ENCODE results near the gene ZNF14.

Gene ZNF14

DNA sequence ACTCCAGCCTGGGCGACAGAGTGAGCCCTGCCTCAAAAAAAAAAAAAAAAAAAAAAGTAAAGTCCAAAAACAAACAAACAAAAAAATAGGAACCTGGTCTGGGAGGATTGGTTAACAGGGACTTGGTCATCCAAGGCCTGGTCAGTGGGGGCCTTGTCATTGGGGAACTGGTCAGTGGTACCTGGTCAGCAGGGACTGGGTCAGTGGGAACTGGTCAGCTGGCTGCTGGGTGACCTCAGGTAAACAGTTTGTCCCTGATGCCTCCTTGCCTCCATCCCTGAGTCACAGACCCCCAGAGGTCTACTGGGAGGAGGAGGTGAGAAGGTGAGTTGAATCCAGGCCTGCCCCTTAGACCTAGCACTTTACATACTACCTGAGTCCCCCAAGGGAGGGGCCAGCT lies 5.7 kb upstream of the ZNF14 start:
- in situ Hi-C loops (cut with MboI; ENCODE audit: low pct_unique_long_range_greater_than_20kb, low sequenced_read_pairs, unreplicated experiment), result no loop called here
- DNase-seq (ENCODE audit: low spot score), result no peak
- TF ChIP-seq, protein P1, sequence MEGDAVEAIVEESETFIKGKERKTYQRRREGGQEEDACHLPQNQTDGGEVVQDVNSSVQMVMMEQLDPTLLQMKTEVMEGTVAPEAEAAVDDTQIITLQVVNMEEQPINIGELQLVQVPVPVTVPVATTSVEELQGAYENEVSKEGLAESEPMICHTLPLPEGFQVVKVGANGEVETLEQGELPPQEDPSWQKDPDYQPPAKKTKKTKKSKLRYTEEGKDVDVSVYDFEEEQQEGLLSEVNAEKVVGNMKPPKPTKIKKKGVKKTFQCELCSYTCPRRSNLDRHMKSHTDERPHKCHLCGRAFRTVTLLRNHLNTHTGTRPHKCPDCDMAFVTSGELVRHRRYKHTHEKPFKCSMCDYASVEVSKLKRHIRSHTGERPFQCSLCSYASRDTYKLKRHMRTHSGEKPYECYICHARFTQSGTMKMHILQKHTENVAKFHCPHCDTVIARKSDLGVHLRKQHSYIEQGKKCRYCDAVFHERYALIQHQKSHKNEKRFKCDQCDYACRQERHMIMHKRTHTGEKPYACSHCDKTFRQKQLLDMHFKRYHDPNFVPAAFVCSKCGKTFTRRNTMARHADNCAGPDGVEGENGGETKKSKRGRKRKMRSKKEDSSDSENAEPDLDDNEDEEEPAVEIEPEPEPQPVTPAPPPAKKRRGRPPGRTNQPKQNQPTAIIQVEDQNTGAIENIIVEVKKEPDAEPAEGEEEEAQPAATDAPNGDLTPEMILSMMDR (IDR thresholded peaks at IDR 0.05; ENCODE audit: extremely low read depth, insufficient read depth, missing control alignments), result no peak

DNA sequence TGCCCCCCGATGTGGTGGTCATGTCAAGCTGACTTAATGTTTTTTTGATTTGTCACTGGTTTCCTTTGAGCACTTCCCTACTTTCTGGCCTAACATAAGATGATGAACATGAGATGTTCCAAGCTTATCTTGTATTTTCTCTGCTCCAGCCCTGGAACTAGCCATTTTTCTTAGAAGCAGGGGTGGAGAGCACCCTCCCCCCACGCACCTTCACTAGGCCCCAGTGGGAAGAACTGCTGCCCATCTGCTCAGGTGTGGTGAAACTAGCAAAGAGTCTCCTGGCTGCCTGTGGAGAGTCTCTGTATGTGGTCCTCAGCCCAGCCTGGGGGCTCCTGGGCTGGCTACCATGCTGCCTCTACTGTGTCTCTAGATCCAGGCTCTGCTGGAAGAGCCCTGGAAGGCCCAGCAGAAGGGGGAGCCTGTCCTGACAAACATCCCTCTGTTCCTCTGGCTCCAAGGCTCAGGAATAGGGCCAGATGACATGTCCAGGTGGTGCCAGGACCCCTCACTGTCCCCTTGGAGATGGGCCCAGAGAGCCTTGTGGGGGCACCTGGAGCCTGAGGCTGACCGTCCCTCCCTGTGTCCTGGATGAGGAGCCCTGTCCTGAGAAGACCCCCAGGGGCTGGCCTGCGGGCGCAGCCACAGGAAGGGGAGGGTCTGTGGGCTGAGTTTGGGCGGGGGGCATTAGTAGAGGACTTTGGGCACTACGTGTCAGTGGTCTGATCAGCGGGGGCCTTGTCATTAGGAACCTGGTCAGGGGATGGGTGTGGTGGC lies 4.8 kb upstream of the ZNF14 start:
- TF ChIP-seq, protein P1 (IDR thresholded peaks at IDR 0.05; ENCODE audit: extremely low read depth, insufficient read depth, missing control alignments), result no peak
- DNase-seq (ENCODE audit: low spot score), result no peak
- in situ Hi-C loops (cut with MboI; ENCODE audit: low pct_unique_long_range_greater_than_20kb, low sequenced_read_pairs, unreplicated experiment), result no loop called here

DNA sequence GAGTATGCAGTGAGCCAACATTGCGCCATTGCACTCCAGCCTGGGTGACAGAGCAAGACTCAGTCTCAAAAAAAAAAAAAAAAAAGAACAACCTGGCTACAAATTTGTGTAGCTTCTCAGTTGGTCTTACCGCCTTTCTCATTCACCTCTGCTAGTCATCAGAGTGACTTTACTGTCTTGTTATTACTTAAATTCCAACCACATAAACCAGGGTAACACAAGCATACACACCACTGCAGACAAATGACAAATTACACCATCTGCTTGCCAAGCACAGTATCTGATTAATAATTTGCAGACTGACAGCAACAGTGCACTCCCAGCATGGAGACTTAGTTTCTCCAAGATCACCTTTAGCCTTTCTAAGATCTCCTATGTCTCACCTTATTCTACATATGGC lies 11.0 kb downstream of the ZNF14 start:
- in situ Hi-C loops (cut with MboI; ENCODE audit: low pct_unique_long_range_greater_than_20kb, low sequenced_read_pairs, unreplicated experiment), result no loop called here
- no peak for DNase-seq (ENCODE audit: low spot score)
- TF ChIP-seq, protein P1 (IDR thresholded peaks at IDR 0.05; ENCODE audit: extremely low read depth, insufficient read depth, missing control alignments), result no peak

DNA sequence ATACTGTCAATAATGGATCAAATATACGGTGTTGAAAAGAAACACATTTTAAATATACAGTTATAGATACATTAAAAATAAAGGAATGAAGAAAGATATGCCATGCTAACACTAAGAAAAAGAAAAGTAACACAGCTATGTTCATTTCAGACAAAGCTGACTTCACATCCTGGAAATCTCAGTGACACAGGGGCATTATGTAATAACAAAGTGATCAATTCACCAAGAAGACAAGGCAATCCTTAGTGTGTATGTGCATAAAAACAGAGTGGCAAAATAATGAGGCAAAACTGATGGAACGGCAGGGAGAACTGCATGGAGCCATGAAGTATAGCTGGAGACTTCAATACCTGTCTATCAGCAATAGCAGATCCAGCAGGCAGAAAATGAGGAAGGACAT lies 13.1 kb downstream of the ZNF14 start:
- TF ChIP-seq, protein P1 (IDR thresholded peaks at IDR 0.05; ENCODE audit: extremely low read depth, insufficient read depth, missing control alignments), result no peak
- in situ Hi-C loops (cut with MboI; ENCODE audit: low pct_unique_long_range_greater_than_20kb, low sequenced_read_pairs, unreplicated experiment), result no loop called here
- DNase-seq (ENCODE audit: low spot score), result no peak

DNA sequence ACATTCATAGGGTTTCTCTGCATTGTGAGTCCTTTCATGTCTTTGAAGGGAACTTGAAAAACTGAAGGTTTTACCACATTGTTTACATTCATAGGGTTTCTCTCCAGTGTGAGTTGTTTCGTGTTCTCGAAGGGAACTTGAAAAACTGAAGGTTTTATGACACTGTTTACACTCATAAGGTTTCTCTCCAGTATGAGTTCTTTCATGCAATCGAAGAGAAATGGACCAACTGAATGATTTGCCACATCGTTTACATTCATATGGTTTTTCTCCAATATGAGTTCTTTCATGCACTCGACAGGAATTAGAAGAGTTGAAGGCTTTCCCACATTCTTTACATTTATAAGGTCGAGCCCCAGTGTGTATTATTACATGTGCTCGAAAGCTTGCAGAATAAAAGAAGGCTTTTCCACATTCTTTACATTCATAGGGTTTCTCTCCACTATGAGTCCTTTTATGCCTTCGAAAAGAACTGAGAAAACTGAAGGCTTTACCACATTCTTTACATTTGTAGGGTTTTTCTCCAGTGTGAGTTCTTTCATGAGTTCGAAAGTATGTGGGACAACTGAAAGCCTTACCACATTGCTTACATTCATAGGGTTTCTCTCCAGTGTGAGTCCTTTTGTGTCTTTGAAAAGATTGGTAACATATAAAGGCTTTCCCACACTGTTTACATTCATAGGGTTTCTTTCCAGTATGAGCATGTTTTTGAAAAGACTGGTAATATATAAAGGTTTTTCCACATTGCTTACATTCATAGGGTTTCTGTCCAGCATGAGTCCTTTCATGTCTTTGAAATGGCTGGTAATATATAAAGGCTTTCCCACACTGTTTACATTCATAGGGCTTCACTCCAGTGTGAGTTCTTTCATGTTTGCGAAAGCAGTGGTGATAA lies 20.7 kb downstream of the ZNF14 start:
- no peak for DNase-seq (ENCODE audit: low spot score)
- in situ Hi-C loops (cut with MboI; ENCODE audit: low pct_unique_long_range_greater_than_20kb, low sequenced_read_pairs, unreplicated experiment), result no loop called here
- TF ChIP-seq, protein P1 (IDR thresholded peaks at IDR 0.05; ENCODE audit: extremely low read depth, insufficient read depth, missing control alignments), result no peak

DNA sequence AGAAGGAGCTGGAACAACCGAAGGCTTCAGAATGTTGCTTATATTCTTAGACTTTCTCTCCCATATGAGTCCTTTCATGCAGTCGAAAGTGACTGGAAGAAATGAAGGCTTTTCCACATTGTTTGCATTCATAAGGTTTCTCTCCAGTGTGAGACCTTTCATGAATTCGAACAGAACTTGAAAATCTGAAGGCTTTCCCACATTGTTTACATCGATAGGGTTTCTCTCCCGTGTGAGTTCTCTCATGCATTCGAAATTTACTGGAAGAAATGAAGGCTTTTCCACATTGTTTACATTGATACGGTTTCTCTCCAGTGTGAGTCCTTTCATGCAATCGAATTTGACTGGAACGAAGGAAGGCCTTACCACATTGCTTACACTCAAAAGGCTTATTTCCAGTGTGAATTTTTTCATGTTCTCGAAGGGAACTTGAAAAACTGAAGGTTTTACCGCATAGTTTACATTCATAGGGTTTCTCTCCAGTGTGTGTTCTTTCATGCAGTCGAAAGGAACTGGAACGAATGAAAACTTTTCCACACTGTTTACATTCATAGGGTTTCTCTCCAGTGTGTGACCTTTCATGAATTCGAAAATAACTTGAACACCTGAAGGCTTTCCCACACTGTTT lies 21.5 kb downstream of the ZNF14 start:
- DNase-seq (ENCODE audit: low spot score), result no peak
- TF ChIP-seq, protein P1 (IDR thresholded peaks at IDR 0.05; ENCODE audit: extremely low read depth, insufficient read depth, missing control alignments), result no peak
- in situ Hi-C loops (cut with MboI; ENCODE audit: low pct_unique_long_range_greater_than_20kb, low sequenced_read_pairs, unreplicated experiment), result no loop called here

All from GM13977 (cell line).